Osteoblast (primary cell): ENCODE data around the gene GIMAP1. TPM values are rescaled to one million over a fixed set of nuclear protein-coding genes. Genes with fewer than 3 reads are reported as not detected.

Source experiments
- DNase-seq: peaks from one replicate; pipeline ENCODE4 v3.0.0; 2011; ENCODE audit warnings: low spot score, mixed read lengths; ENCODE audit not compliant: insufficient read length; ENCODE audit errors: missing footprints
- H2AFZ ChIP-seq: 2 replicates; pipeline ENCODE4 v1.6.0; 2011; ENCODE audit warnings: mild to moderate bottlenecking, low read length
- H3K27ac ChIP-seq: 2 replicates; pipeline ENCODE4 v1.5.1; 2011; ENCODE audit warnings: mild to moderate bottlenecking, low read depth, low read length, moderate library complexity
- H3K27me3 ChIP-seq: 2 replicates; pipeline ENCODE4 v1.6.0; 2012; ENCODE audit warnings: mild to moderate bottlenecking, control low read depth, inconsistent platforms, low read length, moderate library complexity; ENCODE audit not compliant: insufficient read depth
- H3K36me3 ChIP-seq: 2 replicates; pipeline ENCODE4 v1.5.1; 2011; ENCODE audit warnings: mild to moderate bottlenecking, low read length, control low read depth, moderate library complexity; ENCODE audit not compliant: insufficient read depth
- H3K4me1 ChIP-seq: 2 replicates; pipeline ENCODE4 v1.5.1; 2011; ENCODE audit warnings: mild to moderate bottlenecking, low read length, control low read depth, moderate library complexity; ENCODE audit not compliant: insufficient read depth
- H3K4me2 ChIP-seq: 2 replicates; pipeline ENCODE4 v1.6.0; 2011; ENCODE audit warnings: mild to moderate bottlenecking, low read length; ENCODE audit not compliant: insufficient read depth
- H3K4me3 ChIP-seq: fragments of 200-600 bp; sonication (generic); 3 replicates; pipeline ENCODE4 v1.5.1; 2012; ENCODE audit warnings: mild to moderate bottlenecking, low read length, inconsistent platforms; ENCODE audit not compliant: insufficient read depth
- H3K79me2 ChIP-seq: 2 replicates; pipeline ENCODE4 v1.6.0; 2012; ENCODE audit warnings: mild to moderate bottlenecking, low read length, control low read depth, inconsistent platforms; ENCODE audit not compliant: insufficient read depth
- H3K9me3 ChIP-seq: 2 replicates; pipeline ENCODE4 v1.5.1; 2011; ENCODE audit warnings: low read depth, low read length, control low read depth
- H4K20me1 ChIP-seq: 2 replicates; pipeline ENCODE4 v1.6.0; 2012; ENCODE audit warnings: mild to moderate bottlenecking, low read length, control low read depth; ENCODE audit not compliant: insufficient read depth
- CTCF ChIP-seq: IDR thresholded peaks from 2 replicates; pipeline ENCODE4 v1.5.1; 2011; ENCODE audit warnings: mild to moderate bottlenecking, low read depth, low read length, moderate library complexity; ENCODE audit errors: extremely low read depth
- total RNA-seq: library from RNA; depleted of rRNA; stranded (reverse); fragments of >200 nt; gene quantifications from 2 replicates; pipeline ENCODE4 v1.2.3, GENCODE V29; 2012

The GIMAP1 gene
- total RNA-seq, 1 donor, result not detected

GRCh38 chr7:150735596-150736358, 19.4 kb downstream of the GIMAP1 start:
- H4K20me1 ChIP-seq, result no peaks in the 10 kb centered on the region
- no peak for TF ChIP-seq CTCF
- H3K79me2 ChIP-seq, result no peaks in the 10 kb centered on the region
- no peak overlapping the region for H3K27ac ChIP-seq
- no peaks in the 10 kb centered on the region for H3K27me3 ChIP-seq
- DNase-seq, result no peak
- no peaks in the 10 kb centered on the region for H3K36me3 ChIP-seq
- H3K4me1 ChIP-seq, result no peaks in the 10 kb centered on the region
- no peak overlapping the region for H3K4me3 ChIP-seq
- no peak overlapping the region for H2AFZ ChIP-seq
- H3K9me3 ChIP-seq, result no peaks in the 10 kb centered on the region
- no peak overlapping the region for H3K4me2 ChIP-seq

- no peaks in the 10 kb centered on the region for H3K36me3 ChIP-seq
- DNase-seq, result no peak
- H2AFZ ChIP-seq, result no peak overlapping the region
- H3K4me1 ChIP-seq, result no peaks in the 10 kb centered on the region
- H3K27ac ChIP-seq, result no peak overlapping the region
- no peaks in the 10 kb centered on the region for H4K20me1 ChIP-seq
- no peaks in the 10 kb centered on the region for H3K79me2 ChIP-seq
- no peak overlapping the region for H3K4me3 ChIP-seq
- H3K4me2 ChIP-seq, result no peak overlapping the region
- no peak for TF ChIP-seq CTCF
- H3K9me3 ChIP-seq, result no peaks in the 10 kb centered on the region
- H3K27me3 ChIP-seq, result no peaks in the 10 kb centered on the region
These were observed 20.5 kb downstream of the GIMAP1 start for GRCh38 chr7:150736864-150737263.

GRCh38 chr7:150737265-150738055, 21.0 kb downstream of the GIMAP1 start, which contains the start of gene GIMAP5:
Gene GIMAP5 (plus strand): TSS chr7:150737418. CDS start chr7:150740885, 3,467 bp downstream.
- H3K27ac ChIP-seq, result no peak within 1 kb of the TSS
- H3K4me3 ChIP-seq, result no peak within 1 kb of the TSS
- DNase-seq, result no peak
- H3K9me3 ChIP-seq, result no peaks in the 10 kb centered on the region
- H3K79me2 ChIP-seq, result no peaks in the 10 kb centered on the region
- no peaks in the 10 kb centered on the region for H3K36me3 ChIP-seq
- no peak for TF ChIP-seq CTCF
- no peak within 1 kb of the TSS for H3K4me2 ChIP-seq
- H4K20me1 ChIP-seq, result no peaks in the 10 kb centered on the region
- H3K27me3 ChIP-seq, result no peaks in the 10 kb centered on the region
- H2AFZ ChIP-seq, result no peak within 1 kb of the TSS
- H3K4me1 ChIP-seq, result no peaks in the 10 kb centered on the region

GRCh38 chr7:150738092-150738491, 21.7 kb downstream of the GIMAP1 start:
- Histone ChIP-seq H3K36me3 (no peaks in the 10 kb centered on the region), H3K27me3 (no peaks in the 10 kb centered on the region), H3K9me3 (no peaks in the 10 kb centered on the region), H2AFZ (no peak overlapping the region), H3K4me3 (no peak overlapping the region), H3K79me2 (no peaks in the 10 kb centered on the region), H4K20me1 (no peaks in the 10 kb centered on the region), H3K4me1 (no peaks in the 10 kb centered on the region), H3K27ac (no peak overlapping the region), H3K4me2 (no peak overlapping the region)
- no peak for DNase-seq
- TF ChIP-seq CTCF, result no peak
